Retinal pigment epithelial cell (primary cell): ENCODE results near the gene FMNL1.

Experiments used
- DNase-seq: peaks from one replicate; pipeline ENCODE4 v3.0.0-alpha.2; 2010; ENCODE audit warnings: low read depth
- H3K4me3 ChIP-seq: 2 replicates; pipeline ENCODE4 v1.5.1; 2011; ENCODE audit warnings: mild to moderate bottlenecking, low read length, control low read depth, moderate library complexity
- CTCF ChIP-seq: conservative IDR thresholded peaks from 2 replicates; pipeline ENCODE4 v1.5.1; 2011; ENCODE audit warnings: low read depth, low read length, control low read depth, inconsistent platforms

The FMNL1 gene

GRCh38 chr17:45222996-45223538 lies 1.4 kb downstream of the FMNL1 start:
- TF ChIP-seq CTCF: no peak
- no peak overlapping the region for H3K4me3 ChIP-seq
- no peak for DNase-seq

- H3K4me3 ChIP-seq: no peak overlapping the region
- no peak for TF ChIP-seq CTCF
- no peak for DNase-seq
Measured at GRCh38 chr17:45223539-45224528, 2.1 kb downstream of the FMNL1 start.

GRCh38 chr17:45224671-45225050 lies 3.0 kb downstream of the FMNL1 start:
- no peak overlapping the region for H3K4me3 ChIP-seq

GRCh38 chr17:45225051-45225700 lies 3.5 kb downstream of the FMNL1 start:
- no peak overlapping the region for H3K4me3 ChIP-seq
- TF ChIP-seq CTCF: no peak
- no peak for DNase-seq

More at GRCh38 chr17:45224671-45225050, 3.0 kb downstream of the FMNL1 start:
- no peak for DNase-seq
- no peak for TF ChIP-seq CTCF

GRCh38 chr17:45225964-45226530 lies 4.4 kb downstream of the FMNL1 start:
- TF ChIP-seq CTCF: no peak
- no peak for DNase-seq
- H3K4me3 ChIP-seq: no peak overlapping the region

- H3K4me3 ChIP-seq: no peak overlapping the region
- no peak for DNase-seq
- TF ChIP-seq CTCF: no peak
Measured at GRCh38 chr17:45226576-45226975, 4.9 kb downstream of the FMNL1 start.
